HG02938 (cell line): ENCODE measurements around the gene SLC35E1.
"Not testable (repeated sequence)": the region's sequence is repeated elsewhere in the genome, so short reads cannot be mapped to it uniquely, and the experiment has no call there.

Experiments
- ATAC-seq: cut with Tn5 transposase; IDR thresholded peaks from one replicate; pipeline ENCODE4 v1.9.1; 2021; ENCODE audit warnings: mild to moderate bottlenecking, moderate library complexity; ENCODE audit not compliant: unreplicated experiment

The SLC35E1 gene

DNA sequence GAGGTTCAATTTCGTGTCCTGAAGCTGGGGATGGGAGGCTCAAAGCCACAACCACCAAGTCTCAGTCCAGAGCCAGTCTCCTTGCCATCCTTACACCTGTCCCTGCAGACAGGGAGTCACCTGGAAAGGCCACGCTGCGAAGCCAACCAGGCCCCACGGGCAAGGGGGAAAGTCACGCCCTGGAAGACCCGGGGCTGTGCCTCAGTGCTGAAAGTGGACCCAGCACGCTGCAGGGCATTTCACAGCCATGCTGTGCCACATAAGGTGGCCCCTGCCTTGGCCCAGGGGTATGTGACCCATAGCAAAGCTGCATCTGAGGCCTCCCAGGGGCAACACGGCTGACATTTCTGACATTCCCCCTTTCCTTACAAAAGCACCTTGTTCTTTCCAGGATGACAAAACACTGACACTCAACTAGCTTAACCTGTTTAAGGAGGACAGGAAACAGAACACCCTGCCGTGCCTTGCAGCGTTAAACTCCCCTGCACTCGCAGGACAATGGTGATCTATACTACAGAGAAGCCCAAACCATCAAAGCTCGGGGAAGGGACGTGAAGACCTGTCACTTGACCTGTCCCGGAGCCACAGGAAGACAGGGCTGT is 44.8 kb downstream of the SLC35E1 start:
- no peak for ATAC-seq

DNA sequence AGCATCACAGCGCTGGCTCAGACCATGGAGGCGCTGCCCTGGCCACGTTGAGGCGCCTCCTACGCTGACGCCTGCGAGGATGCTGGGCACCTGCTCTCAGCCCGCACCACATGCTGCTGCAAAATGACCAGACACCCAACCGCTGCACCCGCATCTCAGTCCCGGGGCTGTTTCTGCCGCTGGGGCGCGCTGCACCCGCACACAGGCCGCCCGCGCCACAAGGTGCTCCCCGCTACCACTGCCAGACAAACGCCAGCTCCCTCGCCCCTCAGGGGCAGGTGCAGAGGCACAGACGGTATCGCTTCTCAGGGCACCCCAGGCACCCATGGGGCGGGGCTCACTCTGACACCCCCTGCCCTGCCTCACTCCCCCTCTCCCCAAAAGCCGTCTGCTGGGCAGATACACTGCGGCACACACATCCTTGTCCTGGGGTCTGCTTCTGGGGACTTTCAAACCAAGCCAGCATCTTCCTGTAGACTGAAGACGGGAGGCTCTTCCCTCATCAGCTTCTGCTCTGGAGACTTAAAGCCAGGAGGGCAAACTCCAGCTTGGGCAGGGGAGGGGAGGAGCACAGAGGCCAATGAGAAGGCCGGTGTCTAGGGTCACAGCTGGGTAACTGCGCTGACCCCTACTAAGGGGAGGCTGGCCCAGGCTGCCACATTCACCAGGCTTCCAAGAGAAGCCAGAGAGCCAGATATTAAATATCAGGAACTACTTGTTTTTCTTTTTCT is 46.3 kb downstream of the SLC35E1 start:
- no peak for ATAC-seq

DNA sequence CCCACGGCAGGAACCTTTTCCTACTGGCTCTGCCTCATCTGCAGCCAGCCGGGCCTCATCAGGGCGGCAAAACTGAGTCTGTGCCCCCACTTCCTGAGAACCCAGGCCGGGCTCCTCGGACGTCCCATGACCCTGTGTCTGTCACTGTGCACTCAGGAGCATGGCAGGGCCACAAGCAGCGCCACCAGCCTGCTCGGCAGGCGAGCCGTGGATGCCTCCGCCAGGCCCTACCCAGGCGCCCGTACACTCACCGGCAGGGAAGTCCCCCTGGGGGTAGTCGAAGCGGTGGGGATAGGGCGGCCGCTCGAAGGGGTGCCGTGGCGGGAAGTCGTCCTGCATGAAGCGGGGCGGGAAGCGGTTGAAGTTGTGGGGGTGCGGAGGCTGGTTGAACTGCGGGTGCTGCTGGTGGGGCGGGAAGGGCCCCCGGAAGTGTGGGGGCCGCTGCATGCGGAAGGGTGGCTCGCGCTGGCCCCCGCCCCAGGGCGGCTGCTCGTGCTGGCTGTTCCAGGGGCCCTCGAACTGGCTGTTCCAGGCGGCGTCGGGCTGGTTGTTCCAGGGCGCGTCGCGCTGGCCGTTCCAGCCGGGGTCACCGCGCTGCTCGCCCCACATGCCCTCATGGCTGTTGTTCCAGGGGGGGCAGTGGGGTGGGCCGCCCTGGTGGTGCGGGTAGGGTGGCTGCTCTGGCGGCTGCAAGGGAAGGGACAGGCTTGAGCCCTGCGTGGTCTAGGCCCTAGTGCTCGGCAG is 47.1 kb downstream of the SLC35E1 start:
- no peak for ATAC-seq

DNA sequence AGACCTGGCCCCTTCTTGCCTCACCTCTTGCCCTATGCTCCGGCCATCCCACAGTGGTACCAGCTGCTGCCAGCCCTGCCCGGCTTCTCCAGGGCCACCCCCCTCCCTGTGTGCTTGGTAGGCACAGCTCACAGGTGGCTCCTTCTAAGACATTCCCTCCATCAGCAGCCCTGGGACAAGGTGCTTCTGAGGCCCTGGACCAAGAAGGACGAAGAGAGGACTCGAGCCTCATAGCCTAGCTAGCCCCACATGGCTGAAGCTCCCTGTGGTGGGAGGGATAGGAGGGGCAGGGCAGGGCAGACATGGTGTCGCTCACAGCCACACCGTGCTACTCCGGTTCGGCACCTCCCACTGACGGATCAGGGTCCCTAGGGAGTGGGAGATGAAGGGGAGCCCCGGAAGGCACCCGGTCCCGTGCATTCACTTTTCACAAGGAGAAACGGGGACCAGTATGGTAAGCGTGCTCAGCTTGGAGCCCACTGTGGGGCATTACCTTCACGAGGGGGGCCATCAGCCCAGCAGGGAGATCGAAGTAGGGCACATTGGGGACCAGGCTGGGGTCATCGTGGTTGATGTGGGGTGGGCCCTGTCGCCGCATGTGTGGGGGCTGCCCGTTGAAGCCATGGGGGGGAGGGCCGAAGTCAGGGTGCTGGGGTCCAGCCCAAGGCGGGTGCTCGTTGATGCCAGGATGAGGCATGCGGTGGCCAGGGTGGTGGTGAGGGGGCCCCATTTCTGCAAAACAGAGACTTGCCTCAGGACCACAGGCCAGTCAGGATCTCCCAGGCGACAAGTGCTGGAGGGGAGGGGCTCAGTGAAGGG is 49.4 kb downstream of the SLC35E1 start:
- no peak for ATAC-seq

DNA sequence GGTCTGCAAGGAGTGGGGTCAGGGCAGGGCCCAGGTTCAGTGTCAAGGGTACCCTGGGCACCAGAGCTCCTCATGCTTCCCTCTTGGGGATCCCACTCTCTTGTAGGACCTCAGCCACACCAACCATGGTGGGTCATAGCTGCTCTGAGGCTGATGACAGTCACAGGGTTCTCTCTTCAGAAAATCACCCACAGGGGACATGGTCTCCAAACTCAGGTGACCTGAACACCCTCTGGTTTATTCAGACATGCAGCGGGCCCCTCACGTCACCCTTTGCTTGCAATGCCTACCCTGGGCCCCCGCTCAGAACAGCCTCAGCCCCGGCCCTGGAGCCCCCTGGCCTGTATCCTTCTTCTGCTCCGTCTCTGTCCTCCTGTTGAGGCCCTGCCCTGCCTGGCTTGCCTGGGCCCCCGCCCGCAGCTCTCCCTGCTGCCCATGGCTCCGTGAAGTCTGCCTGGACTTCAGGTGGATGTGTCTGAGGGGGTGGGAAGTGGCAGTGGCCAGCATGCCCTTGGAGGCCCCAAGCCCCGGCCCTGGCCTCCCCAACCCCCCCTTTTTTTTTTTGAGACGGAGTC is 50.4 kb downstream of the SLC35E1 start:
- no peak for ATAC-seq

DNA sequence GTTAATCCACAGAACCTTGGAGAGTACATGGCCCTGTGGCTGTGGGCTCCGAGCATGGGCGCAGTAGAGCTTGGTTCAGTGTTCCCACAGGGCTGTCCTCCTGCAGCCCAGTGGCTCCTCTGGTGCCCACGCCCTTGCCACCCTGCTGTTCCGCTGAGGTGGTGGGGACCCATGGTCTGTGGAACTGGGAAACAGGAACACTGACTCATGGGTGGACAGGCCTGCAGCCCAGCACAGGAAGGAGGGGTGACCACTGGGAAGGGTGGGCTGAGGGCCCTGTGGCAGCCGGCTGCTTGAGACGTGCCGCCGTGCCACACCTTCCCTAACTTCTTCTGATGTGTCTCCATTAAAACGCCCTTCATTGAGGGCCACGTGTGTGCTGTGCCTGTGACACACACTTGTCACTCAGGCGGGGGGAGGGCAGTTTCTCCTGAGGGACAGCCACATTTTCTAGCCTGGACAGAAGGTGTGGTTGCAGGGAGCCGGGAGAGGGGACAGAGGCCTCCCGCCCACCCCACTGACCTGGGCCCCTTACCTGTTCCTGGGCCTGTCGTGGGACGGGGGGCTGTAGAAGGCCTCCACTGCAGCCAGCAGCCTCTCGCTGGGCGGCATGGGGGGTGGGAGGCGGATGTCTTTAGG is 51.1 kb downstream of the SLC35E1 start:
- no peak for ATAC-seq

DNA sequence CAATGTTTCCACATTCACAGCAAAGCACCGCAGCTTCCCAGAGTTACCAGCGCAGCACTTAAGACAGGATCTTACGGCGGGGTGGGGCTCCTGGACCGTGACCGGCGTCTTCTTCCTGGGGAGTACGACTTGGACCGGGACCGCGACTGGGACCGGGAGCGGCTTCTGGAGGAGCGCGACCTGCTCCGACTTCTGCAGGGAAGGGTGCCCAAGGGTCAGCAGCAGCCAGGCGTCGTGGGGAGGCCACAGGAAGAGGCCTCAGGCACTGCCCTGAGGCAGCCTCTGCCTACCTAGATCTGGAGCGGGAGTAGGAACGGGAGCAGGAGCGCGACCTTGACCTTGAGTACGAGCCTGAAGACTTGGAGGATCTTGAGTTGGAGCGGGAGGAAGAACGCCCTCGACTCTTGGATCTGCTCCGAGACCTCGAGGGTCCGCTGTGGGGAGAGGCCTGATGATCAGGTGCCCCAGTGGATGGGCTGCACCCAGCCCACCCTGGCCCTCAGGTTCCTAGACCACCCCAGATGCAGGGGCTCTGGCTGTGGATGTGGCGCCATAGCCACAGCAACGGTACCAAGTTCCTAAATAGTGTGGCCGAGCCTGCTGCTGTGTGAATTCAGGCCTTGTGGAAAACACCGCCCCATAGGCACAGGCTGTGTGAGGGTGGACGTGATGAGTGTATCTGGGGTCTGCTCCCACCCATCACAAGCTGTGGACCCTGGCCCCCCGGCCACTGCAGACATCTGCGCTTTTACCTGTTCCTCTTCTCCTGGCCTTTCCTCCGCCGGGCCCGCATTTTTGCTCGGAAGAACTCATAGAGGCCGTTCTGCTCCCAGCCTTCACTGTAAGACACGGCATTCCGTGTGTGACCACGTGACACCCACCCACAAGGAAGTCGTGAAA is 51.9 kb downstream of the SLC35E1 start:
- no peak for ATAC-seq

DNA sequence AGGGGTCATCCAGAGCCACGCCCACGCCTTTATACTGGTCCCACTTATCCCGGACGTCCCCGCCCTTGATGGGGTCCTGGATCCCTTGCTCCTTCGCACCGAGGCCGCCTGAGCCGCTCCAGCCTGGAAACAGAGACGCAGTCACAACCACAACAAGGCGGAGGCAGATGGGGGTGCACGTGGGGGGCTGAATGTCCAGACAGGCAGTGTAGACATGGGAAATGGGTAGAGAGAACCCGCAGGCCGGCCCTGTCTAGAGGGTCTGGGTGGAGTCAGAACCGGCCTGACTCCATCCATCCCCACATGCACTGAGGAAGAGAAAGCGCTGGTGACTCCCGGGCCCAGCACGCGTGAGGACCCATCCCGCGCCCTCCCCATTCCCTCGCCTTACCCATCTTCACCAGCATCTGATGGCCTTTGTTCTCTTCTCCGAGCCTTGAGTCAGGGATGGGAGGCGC is 53.0 kb downstream of the SLC35E1 start:
- ATAC-seq = no peak

DNA sequence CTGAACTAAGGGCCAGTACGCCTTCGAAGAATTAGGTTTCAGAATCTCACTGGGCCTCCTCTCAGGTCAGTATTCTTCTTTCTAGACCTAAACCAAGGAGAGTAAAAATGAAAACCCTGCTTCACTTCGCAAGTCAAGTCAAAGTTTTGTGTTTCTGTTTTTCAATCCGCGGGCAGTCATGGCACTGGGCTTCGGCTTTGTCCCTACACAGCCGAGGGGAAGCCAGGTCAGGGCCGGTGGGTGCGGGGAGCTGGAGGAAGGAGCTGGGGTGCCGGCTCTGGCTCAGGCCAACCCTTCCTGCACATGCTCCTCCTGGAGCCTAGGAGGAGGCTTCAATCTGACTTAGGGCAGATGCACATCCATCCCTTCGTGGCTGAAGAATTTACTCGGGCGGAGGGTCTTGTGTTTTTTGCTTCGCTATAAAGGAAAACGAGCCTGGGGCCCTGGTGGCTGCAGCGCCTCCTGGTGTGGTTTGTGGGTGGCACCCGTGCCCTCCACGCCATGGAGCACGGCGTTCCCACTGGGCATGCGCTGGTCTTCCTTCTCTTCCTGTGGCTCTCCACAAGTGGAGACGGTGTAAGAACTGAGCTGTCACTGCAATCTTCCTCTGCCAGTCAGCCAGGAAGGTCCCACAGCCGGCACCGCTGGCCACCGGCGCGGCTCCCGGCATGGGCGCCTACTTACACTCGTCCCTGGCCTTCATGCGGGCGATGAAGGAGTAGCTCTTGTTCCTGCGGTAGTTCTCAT is 53.6 kb downstream of the SLC35E1 start:
- no peak for ATAC-seq

DNA sequence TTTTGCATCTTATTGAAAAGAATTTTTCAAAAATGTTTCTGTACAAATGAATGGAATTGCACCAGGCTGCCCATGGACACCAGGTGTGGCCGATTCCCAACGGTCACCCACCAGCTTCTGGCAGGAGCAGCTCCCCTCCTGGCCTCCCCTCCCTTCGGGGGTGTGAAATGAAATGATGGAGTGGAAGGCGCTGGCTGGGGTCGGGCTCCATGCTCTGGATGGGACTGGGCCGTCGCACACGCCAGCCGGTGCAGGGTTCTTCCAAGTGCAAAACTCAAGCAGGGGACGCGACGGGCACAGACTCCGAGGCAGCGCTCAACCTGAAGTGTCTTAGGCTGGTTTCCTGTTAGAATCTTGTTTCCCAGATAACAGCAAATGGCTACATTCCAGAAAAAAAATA is 54.2 kb downstream of the SLC35E1 start:
- no peak for ATAC-seq

DNA sequence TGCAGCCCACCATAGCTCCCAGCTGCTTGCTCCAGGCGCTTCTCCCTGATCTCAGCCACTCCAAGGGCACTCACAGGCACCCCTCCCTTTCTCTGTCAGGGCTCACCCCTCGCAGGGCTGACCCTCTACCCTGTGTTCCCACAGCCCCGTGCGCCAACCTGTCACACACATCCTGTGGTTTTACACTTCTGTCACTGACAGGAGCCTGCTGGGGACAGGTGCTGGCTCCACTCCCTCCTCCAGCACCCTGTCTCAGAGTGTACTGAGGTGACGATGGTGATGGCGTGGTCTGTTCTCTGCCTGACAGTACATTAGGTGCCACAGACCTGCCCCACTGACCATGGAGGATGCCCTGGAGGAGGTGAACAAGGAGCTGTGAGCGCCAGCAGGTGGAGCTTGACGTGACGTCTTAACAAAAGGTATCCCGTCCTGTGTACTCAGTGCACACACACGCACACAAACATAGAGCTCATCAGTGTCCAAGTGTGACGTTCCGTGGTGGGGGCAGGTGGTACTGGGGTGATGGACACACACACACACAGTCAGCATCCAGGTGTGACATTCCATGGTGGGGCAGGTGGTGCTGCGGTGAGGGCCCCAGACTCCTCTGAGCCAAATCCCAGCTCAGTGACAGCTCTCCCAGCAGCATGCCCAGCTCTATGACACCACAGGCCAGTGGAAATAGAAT is 55.1 kb downstream of the SLC35E1 start:
- ATAC-seq = no peak

DNA sequence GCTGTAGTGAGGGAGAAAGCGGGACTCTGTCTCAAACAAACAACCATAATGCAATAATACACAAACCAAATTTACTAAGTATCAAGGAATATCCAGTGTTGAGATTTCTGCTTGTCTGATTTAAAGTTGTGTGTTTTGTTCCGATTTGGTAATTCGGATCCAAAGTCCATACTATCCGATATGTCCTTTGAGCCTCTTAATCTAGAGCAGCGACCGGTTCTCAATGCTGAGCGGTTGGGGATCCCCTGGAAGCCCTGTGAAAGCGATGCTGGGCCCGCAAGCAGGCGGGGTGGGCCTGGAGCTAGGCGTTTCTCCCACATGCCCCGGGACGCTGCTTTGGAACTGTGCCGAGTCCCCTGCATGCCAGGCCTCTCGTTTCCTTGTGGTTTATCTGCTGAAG is 55.8 kb downstream of the SLC35E1 start:
- no peak for ATAC-seq

DNA sequence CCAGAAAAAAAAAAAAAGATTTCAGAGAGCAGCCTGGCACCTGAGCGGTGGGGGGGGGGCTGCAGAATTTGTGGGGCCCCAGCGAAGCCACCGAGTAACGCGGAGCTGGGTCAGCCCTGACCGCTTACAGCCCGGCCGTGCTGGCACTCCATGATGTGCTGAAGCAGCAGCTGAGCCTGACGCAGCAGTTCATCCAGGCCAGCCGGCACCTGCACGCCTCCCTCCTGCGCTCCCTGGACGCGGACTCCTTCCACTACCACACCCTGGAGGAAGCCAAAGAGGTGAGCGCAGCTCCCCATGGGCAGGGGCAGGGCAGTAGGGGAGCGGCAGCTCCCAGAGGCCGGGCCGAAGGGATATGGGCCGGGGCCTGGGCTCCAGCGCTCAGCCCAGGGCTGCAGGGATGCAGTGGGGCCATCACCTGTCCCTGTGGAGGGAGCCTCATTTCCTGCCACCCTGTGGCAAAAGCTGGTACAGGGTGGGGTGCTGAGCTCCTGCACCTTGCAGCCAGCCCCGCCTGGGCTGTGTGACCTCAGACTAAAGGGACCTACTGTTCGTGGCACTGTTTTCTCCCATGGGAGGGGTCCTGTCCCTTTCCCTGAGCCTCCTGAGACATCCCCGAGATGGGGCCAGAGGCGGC is 57.7 kb downstream of the SLC35E1 start:
- ATAC-seq = no peak

DNA sequence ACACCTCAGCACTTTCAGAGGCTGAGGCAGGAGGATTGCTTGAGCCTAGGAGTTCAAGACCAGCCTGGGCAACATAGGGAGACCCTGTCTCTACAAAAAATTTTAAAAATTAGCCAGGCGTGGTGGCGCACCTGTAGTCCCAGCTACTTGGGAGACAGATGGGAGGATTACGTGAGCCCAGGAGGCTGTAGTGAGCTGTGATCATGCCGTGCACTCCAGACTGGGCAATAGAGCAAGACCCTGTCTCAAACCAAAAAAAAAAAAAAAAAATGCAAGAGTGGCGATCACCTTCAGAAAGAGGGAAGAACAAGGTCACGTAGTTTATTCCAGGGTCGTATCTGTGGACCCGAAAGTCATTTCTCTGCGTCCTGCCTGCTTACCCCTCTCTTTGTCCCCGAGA is 59.6 kb downstream of the SLC35E1 start:
- ATAC-seq = not testable (repeated sequence)

DNA sequence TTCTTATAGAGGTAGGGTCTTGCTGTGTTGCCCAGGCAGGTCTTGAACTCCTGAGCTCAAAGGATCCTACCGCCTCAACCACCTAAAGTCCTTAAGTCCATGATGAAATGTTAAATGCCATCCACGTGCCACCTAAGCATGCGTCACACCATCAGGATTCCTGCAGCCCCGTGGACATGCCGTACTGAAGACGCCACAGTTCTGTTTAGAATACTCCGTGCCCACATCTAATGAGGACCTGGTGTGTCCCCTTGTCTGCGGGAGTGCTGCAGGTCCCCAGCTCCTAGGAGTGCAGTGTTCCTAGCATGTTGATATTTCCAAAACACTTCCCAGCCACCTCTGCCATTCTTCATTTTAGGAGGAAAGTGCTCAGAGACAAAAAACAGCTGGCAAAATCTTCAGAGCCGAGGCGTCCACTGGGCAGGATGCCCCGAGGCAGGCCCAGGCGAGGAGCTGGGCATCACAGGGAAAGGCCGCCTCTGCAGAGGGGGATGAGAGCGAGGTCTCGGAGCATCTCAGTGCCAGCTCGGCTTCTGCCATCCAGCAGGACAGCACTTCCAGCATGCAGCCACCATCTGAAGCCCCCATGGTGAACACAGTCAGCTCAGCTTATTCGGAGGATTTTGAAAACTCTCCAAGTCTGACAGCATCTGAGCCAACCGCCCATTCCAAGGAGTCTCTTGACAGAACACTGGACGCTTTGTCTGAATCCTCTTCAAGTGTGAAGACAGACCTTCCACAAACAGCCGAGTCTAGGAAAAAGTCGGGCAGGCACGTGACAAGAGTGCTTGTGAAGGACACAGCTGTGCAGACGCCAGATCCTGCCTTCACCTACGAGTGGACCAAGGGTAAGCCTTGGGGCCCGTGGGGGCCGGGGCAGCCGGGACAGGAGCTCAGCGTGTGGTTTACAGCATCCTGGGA is 62.8 kb downstream of the SLC35E1 start:
- ATAC-seq = no peak

DNA sequence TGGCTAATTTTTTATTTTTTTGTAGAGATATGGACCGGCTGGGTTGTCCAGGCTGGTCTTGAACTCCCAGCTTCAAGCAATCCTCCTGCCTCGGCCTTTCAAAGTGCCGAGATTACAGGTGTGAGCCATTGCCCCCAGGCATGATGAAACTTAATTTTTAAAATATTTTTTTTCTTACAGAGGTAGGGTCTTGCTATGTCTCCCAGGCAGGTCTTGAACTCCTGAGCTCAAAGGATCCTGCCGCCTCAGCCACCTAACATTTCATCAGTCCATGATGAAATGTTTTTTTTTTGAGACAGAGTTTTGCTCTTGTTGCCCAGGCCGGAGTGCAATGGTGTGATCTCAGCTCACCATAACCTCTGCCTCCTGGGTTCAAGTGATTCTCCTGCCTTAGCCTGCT is 63.7 kb downstream of the SLC35E1 start:
- ATAC-seq = no peak

DNA sequence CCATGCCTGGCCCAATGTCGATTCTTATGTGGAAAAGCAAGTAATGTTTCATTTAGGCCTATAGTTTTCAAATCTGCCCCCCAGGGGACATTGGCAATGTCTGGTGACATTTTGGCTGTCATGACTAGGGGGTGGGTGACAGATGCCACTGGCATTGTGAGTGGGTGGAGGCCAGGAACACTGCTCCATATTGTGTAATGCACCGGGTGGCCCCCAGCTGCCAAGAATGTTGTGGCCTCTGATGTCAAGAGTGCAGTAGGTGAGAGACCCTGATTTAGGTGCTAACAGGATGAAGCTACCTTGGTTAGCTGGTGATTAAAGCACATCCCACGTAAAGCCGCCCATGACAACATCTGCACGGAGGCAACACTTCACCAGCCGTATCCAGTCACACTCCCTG is 65.3 kb downstream of the SLC35E1 start:
- no peak for ATAC-seq
